ENCODE results near the gene SPO11.

SPO11 gene

GRCh38 chr20:57329608-57330221 lies at the start of gene SPO11:
Gene SPO11, plus strand, starts transcription at chr20:57329803. Its CDS starts 65 bp downstream, at chr20:57329868.
- FAIRE-seq (no peak), DNase-seq (ENCODE audit: extremely low spot score, insufficient read length, low read depth) (no peak)

- no peak for DNase-seq (ENCODE audit: extremely low spot score, insufficient read length, low read depth)
Measured at GRCh38 chr20:57280221-57280620, 49.4 kb upstream of the SPO11 start.

DNA sequence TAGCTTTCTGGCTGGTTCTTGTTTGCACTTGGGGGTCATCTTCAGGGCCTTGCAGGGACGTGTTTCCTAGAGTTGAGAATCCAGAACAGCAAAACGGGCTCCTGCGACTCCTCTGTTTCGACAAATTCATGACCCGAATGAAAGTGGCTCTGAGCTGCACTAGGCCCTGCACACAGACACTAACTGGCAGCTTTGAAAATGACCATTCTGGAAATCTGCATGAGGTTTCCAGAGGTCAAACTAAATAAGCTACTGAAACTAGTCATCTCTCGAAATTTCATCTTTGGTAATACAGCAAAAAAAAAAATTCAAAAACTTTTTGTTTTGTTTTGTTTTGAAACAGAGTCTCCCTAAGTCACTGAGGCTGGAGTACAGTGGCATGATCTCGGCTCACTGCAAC lies 47.7 kb upstream of the SPO11 start:
- DNase-seq (ENCODE audit: extremely low spot score, insufficient read length, low read depth) (no peak), FAIRE-seq (no peak)

More at GRCh38 chr20:57280221-57280620, 49.4 kb upstream of the SPO11 start:
- no peak for FAIRE-seq

DNA sequence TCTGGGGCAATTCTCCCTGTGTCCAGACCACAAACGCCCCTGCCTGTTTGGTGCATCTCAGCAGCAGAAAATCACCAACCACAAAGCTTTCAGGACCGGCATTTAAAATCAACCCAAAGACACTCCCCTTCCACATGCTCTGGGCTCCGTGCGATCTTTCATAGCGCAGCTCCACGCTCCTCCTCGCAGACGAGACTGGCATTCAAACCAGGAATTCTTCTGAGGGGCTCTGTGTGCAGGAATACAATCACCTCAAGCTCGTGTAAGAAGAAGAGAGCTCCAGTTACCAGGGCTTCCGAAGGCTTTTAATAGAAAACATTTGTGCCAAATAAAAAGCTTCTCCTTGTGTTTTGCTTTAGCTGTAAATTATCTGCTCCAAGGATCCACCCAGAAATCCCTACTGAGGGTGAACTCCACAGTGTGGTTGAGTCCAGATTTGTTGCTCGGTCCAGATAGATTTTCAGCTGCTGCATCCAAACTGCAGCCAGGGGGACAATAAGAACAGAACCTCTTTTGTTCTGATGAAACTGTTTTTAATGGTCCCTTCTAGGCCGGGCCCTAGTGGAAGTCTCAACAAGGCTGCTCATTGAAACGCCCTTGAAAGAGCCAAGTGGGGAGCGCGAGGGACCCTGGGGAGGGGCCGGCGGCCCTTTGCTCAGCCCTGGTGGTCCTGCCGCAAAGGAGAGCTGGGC lies 46.8 kb upstream of the SPO11 start:
- FAIRE-seq (no peak), DNase-seq (ENCODE audit: extremely low spot score, insufficient read length, low read depth) (no peak)

DNA sequence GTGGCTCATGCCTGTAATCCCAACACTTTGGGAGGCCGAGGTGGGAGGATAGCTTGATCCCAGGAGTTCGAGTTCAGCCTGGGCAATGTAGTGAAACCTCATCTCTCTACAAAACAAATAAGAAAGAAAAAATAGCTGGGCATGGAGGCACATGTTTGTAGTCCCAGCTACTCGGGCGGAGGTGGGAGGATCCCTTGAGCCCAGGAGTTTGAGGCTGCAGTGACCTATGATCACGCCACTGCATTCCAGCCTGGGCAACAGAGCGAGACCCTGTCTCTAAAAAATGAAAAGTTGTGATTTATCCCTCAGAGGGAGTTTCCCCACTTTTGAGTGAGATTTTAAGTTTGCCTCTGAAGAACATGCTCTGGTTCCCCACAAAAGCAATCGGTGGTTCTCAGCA lies 45.7 kb upstream of the SPO11 start:
- no peak for FAIRE-seq
- no peak for DNase-seq (ENCODE audit: extremely low spot score, insufficient read length, low read depth)

DNA sequence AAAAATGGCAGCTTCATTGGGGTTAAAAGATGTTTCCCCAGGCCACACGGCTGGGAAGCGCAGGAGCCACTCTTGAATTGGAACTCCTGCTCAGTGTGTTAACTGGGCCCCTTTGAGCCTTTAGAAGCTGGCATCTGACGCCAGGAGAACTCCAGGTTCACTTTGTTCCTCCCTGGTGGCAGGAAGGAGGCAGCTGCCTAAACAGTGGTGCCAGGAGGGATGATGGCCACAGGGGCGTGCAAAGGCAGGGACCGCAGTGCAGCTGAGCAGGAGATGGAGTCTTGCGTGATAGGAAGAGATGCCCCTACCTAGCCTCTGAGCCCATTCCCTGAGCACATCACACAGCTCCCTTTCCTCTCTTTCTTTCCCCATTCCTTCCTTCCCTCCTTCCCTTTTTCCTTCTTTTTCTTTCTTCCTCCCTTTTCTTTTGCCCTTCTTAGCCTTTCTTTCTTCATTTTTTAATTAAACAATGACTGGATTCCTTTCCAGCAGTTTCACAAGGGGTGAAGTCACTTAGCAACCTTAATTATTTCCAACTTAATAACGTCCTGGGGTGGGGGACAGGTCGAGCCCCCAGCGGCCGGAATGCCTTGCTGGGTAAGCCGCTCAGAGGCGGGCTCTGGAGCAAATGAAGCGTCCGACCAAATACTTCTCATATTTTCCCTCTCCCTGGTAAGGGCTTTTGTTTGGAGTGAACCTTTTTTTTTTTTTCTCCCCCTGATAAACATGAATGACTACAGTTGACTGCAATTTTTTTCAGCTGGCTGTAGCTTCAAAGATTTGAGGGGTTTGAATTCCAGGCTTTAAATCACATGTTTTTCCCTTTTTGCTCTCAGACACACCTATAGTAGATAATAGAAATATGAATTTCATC lies 42.4 kb upstream of the SPO11 start:
- no peak for FAIRE-seq
- no peak for DNase-seq (ENCODE audit: extremely low spot score, insufficient read length, low read depth)

DNA sequence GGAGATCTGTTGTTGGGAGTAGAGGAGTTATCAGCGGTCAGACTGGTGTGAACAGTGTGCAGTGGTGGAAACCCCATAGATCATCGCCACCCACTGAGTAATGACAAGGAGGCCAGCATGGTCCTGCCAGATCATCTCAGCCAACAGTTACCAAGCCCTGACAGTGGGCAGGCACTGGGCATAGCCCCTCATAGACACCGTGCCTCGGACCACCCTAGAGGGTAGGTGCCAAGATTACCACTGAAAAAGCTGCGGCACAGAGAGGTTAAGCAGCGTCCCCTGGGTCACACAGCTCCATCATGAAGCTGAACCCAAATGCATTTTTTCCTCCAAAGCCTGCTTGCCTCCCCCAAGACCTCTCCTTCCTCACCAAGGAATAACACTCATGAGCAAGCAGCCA lies 41.7 kb upstream of the SPO11 start:
- no peak for DNase-seq (ENCODE audit: extremely low spot score, insufficient read length, low read depth)
- no peak for FAIRE-seq

DNA sequence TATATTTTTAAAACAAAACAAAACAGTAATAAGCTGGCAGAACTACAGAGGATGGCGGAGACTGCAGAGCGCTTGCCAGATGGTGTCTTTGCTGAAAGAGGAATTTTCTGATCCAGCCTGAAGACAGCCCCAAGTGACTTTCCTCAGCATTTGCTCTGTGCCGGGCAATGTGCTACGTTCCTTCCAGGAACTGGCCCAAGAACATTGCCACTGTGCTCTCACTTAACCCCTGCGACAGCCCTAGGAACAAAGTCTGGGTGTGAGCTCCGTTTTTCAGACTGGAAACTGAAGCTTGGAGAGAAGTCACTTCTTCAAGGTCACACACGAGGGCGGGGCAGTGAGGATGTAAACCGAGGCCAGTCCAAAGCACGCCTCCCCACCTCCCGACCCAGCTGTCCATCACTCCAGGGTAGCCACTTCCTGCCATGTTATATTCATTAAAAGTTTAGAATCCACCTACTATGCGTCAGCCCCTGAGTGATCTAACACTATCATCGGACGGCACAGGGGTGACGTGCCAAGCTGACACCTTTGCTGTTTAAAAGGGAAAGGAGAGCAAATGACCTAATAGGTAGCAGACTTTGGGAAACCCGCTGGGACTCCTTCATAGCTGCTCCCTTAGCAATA lies 40.8 kb upstream of the SPO11 start:
- FAIRE-seq = no peak
- no peak for DNase-seq (ENCODE audit: extremely low spot score, insufficient read length, low read depth)

GRCh38 chr20:57289391-57290177 lies 40.0 kb upstream of the SPO11 start:
- DNase-seq (ENCODE audit: extremely low spot score, insufficient read length, low read depth) (no peak), FAIRE-seq (no peak)

GRCh38 chr20:57290178-57290484 lies 39.5 kb upstream of the SPO11 start:
- no peak for FAIRE-seq

DNA sequence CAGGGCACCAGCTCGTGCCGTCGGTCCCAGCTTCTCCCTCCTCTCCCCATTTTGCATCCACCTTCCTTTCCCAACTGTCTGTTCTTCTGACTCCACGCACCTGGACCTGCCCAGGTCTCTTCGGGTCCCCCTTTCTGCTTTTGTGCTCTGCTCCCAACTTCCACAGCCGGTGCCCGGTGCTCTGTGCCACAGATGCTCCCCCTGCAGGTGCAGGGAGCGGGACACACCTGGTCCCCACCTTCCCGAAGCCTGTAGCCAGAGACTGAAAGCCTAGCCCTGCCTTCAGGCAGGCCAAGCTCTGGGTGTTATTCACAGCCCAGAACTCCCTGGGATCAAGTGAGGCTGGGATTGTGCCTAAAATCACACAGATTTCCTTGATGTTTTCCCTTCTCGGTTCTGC lies 38.6 kb upstream of the SPO11 start:
- no peak for FAIRE-seq

More at GRCh38 chr20:57290178-57290484, 39.5 kb upstream of the SPO11 start:
- no peak for DNase-seq (ENCODE audit: extremely low spot score, insufficient read length, low read depth)

DNA sequence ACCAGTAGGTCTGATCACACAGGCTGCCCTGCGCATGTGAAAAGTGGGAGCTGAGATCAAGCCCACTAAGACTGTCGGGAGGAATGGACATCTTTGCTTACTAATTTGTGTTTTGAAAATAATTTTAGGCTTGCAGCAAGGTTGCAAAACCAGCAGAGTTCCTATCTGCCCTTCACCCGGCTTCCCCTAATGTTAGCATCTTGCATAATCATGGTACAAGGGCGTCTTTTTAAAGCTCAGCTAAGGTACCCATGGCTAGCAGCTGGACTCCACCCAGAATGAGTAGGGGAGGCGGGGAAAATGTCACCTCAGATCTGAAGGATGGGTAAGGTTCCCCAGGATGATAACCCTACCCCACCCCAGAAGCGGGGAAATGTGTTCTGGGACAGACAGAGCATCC lies 37.9 kb upstream of the SPO11 start:
- no peak for FAIRE-seq
- no peak for DNase-seq (ENCODE audit: extremely low spot score, insufficient read length, low read depth)

More for the DNA sequence above, 38.6 kb upstream of the SPO11 start:
- no peak for DNase-seq (ENCODE audit: extremely low spot score, insufficient read length, low read depth)

DNA sequence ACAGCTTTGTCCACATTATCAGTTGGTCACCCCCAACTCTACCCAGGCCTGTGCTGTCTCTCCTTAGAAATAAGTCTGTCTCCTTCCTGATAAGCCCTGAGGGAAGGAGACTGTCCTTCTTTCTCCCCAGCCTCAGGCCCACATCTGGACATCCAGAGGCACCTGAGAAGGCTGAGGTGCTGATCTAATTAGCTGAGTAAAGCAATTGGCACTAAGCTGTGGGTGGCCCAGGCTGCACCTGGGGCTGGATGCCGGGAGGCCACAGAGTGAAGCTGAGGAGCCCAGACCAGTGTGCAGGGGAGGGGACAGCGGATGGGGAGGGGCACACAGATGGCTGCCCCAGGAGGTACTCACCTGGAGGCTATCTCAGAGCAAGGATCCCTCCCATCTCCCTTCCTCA lies 37.0 kb upstream of the SPO11 start:
- FAIRE-seq (no peak), DNase-seq (ENCODE audit: extremely low spot score, insufficient read length, low read depth) (no peak)

DNA sequence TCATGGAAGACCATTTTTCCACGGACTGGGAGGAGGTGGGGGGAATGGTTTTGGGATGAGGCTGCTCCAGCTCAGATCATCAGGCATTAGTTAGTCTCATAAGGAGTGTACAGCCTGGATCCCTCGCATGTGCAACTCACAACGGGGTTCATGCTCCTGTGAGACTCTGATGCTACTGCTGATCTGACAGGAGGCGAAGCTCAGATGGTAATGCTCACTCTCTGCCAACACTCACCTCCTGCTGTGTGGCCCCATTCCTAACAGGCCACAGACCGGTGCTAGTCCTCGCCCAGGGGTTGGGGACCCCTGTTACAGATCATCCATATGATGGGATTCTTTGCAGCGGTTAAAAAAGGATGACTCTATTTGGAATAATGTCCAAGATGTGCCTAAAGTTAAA lies 35.6 kb upstream of the SPO11 start:
- FAIRE-seq = no peak
- no peak for DNase-seq (ENCODE audit: extremely low spot score, insufficient read length, low read depth)

DNA sequence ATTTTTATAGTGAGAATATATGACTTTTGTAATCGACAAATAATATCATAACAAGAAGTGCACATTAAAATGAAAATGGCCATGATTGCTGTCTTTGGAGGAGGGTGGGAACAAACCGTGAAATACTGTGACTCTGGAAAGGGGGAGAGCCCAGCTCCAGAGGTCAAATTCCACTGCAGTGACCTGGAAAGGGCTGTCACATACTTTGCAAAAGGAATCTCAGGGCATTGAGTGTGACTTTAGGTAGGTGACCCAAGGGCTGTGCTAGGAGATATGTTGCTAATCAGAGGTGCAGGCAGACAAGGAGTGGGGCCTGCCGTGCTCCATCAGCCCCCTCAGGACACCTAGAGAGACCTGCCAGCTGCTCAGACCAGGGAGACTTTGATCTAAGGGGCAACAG lies 35.1 kb upstream of the SPO11 start:
- DNase-seq (ENCODE audit: extremely low spot score, insufficient read length, low read depth) = no peak
- no peak for FAIRE-seq

DNA sequence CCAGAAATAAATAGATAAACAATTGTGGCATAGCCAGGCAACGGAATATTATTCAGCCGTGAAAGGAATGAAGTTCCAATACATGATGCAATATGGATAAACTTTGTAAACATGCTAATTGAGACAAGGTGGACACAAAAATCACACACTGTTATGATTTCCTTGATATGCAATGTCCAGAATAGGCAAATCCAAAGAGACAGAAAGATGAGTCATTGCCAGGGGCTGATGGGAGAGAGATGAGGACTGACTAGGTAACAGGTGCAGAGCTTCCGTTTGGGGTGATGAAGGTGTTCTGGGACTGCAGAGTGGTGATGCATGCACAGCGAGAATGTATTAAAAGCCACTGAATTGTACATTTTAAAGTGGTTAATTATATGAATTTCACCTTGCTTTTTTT lies 31.1 kb upstream of the SPO11 start:
- DNase-seq (ENCODE audit: extremely low spot score, insufficient read length, low read depth) (no peak), FAIRE-seq (no peak)

GRCh38 chr20:57301026-57301425 lies 28.6 kb upstream of the SPO11 start:
- FAIRE-seq = no peak
- no peak for DNase-seq (ENCODE audit: extremely low spot score, insufficient read length, low read depth)

GRCh38 chr20:57306747-57307146 lies 22.9 kb upstream of the SPO11 start:
- FAIRE-seq = no peak
- DNase-seq (ENCODE audit: extremely low spot score, insufficient read length, low read depth) = no peak

DNA sequence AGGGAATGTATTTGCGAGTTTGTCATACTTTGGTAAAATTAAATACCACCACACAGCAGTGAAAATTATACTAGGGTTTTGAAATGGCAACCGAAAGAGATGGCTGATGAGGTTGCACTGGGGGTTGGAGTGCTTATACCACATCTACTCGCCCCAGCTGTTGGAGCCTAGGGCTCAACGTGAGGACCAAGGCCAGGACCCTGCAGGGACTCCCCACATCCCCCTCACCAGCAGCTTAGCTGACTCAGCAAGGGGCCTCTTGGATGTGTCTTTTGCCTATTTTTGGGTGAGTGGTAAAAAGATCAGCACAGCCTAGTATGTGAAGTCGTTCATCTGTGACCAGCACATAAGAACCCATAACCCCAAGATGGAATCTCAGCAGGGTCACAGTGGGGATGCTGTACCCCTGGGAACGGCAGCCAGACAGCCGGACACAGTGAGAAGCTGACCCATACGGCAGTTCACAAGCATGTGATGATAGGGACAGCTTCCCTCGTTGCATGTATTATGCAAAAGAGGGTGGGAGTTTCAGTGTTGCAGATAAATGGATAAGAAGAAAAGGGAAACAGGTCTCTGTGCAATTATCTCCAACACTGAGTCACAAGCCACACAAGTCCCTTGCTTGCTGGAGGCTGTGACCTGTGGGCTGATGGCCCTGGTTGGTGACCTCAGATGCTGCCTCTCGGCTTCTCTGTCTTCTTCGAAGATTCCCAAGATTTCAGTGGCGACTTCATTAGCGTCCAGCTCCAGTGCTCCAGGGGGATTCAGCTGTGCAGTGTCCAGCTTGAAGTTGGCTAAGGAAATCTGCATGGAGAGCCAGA lies 20.9 kb upstream of the SPO11 start:
- DNase-seq (ENCODE audit: extremely low spot score, insufficient read length, low read depth) (no peak), FAIRE-seq (no peak)

Measured in GM18507 (cell line).